ENCODE results near the gene SLAIN2.

DNA sequence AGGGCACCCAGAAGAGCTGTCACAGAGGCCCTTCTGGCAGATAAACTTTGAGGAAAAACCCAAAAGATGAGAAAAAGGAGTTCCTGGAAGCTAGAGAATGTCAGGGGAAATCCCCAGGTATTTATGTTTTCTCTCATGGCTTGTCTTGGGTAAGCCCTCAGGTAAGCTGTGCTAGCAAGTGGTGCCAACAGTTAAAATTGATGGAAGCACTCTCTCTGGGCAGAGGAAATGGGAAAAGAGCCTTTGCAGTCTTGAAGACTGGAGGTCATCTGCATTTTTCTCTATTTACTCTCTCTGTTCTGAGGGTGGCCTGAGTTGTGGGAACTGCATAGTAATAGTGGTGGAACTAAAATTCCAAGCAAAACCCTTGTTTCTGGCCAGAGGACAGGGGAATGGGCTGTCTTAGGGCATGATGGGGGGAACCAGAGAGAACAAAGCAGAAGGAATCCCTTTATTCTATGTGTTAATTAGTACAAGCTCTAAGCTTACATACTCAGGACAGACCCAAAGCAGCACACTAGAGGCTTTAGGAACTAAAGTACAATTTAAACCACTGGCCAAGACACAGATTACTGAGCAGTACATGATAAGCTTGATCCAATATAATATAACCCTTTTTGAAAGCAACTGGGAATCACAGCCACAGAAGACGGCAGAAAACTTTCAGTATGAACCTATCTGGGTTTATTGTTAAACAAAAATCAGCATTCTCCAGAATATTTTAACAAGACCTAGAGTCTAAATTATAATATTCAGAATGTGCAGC lies 88.6 kb downstream of the SLAIN2 start:
- TF ChIP-seq, protein P1, sequence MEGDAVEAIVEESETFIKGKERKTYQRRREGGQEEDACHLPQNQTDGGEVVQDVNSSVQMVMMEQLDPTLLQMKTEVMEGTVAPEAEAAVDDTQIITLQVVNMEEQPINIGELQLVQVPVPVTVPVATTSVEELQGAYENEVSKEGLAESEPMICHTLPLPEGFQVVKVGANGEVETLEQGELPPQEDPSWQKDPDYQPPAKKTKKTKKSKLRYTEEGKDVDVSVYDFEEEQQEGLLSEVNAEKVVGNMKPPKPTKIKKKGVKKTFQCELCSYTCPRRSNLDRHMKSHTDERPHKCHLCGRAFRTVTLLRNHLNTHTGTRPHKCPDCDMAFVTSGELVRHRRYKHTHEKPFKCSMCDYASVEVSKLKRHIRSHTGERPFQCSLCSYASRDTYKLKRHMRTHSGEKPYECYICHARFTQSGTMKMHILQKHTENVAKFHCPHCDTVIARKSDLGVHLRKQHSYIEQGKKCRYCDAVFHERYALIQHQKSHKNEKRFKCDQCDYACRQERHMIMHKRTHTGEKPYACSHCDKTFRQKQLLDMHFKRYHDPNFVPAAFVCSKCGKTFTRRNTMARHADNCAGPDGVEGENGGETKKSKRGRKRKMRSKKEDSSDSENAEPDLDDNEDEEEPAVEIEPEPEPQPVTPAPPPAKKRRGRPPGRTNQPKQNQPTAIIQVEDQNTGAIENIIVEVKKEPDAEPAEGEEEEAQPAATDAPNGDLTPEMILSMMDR (IDR thresholded peaks at IDR 0.05) = no peak
- TF ChIP-seq POLR2A (IDR thresholded peaks at IDR 0.05) (no peak), POLR2AphosphoS5 (IDR thresholded peaks at IDR 0.05) (no peak)
